ENCODE results near the gene CADM2.

Gene CADM2

DNA sequence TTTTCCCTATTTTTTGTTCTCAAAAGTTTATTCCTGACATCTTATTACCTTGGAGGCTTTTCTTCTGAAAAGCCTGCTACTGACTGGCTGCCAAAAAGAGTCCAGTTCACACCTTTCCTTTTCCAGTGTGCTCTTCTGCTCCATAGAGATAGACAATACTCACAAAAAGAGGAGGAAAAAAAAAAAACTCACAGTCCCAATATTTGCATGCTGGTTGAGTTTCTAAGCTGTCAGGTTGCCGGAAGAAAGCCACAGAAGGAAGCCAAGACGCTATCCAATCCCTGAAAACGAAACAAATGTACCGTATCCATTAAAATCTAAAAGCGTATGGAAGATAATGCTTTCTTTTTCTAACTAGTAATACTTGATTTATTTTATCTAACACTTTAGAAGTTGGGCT lies 299.5 kb downstream of the CADM2 start:
- H3K4me3 ChIP-seq (ENCODE audit: low read depth, low read length), result no peak overlapping the region
- no peak for DNase-seq (ENCODE audit: low read depth)
- TF ChIP-seq, protein P1, sequence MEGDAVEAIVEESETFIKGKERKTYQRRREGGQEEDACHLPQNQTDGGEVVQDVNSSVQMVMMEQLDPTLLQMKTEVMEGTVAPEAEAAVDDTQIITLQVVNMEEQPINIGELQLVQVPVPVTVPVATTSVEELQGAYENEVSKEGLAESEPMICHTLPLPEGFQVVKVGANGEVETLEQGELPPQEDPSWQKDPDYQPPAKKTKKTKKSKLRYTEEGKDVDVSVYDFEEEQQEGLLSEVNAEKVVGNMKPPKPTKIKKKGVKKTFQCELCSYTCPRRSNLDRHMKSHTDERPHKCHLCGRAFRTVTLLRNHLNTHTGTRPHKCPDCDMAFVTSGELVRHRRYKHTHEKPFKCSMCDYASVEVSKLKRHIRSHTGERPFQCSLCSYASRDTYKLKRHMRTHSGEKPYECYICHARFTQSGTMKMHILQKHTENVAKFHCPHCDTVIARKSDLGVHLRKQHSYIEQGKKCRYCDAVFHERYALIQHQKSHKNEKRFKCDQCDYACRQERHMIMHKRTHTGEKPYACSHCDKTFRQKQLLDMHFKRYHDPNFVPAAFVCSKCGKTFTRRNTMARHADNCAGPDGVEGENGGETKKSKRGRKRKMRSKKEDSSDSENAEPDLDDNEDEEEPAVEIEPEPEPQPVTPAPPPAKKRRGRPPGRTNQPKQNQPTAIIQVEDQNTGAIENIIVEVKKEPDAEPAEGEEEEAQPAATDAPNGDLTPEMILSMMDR (conservative IDR thresholded peaks at IDR 0.05; ENCODE audit: low read depth, low read length), result no peak

- H3K4me3 ChIP-seq (ENCODE audit: low read depth, low read length), result no peak overlapping the region
- no peak for DNase-seq (ENCODE audit: low read depth)
- TF ChIP-seq, protein P1 (conservative IDR thresholded peaks at IDR 0.05; ENCODE audit: low read depth, low read length), result no peak
Measured at GRCh38 chr3:85258819-85259218, 300.0 kb downstream of the CADM2 start.

GRCh38 chr3:85259748-85260147 lies 301.0 kb downstream of the CADM2 start:
- no peak overlapping the region for H3K4me3 ChIP-seq (ENCODE audit: low read depth, low read length)
- TF ChIP-seq, protein P1 (conservative IDR thresholded peaks at IDR 0.05; ENCODE audit: low read depth, low read length), result no peak
- DNase-seq (ENCODE audit: low read depth), result no peak

GRCh38 chr3:85264381-85264780 lies 305.6 kb downstream of the CADM2 start:
- no peak overlapping the region for H3K4me3 ChIP-seq (ENCODE audit: low read depth, low read length)
- TF ChIP-seq, protein P1 (conservative IDR thresholded peaks at IDR 0.05; ENCODE audit: low read depth, low read length), result no peak
- DNase-seq (ENCODE audit: low read depth), result no peak

DNA sequence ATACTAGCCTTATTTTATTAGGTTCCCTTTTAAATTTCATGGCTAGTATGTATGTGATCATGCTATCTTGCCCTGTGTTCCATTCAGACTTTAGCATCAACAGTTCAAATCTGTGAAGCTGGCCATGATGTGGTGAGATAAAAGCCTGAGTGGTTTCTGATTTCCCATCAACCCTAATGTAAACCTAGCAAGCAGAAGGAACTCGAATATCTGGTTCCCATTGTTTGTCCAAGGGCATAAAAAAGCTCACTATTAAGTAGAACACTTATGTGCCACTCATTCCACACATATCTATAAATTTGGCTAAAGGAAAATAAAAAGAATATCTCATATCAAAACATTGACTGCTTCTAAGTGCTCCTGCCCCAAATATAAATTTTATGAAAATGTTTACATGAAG lies 311.7 kb downstream of the CADM2 start:
- DNase-seq (ENCODE audit: low read depth), result no peak
- H3K4me3 ChIP-seq (ENCODE audit: low read depth, low read length), result no peak overlapping the region
- TF ChIP-seq, protein P1 (conservative IDR thresholded peaks at IDR 0.05; ENCODE audit: low read depth, low read length), result no peak

DNA sequence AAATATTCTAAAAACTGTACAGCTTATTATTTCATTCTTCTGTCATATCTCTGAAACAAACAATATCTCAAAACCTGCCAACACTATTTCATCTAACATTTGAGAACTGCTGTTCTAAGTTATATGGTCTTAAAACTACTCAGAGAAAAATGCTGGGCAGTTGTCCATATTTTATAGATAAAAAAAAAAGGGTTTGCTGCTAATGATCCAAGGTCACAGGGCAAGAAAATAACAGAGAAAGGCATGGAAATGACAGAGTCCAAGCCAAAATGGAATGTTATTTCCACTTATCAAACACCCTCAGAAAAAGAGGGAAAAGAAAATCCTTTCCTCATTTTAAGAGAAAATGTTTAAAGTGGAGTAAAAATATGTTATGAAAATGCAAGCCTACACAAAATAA lies 313.1 kb downstream of the CADM2 start:
- TF ChIP-seq, protein P1 (conservative IDR thresholded peaks at IDR 0.05; ENCODE audit: low read depth, low read length), result no peak
- DNase-seq (ENCODE audit: low read depth), result no peak
- H3K4me3 ChIP-seq (ENCODE audit: low read depth, low read length), result no peak overlapping the region

DNA sequence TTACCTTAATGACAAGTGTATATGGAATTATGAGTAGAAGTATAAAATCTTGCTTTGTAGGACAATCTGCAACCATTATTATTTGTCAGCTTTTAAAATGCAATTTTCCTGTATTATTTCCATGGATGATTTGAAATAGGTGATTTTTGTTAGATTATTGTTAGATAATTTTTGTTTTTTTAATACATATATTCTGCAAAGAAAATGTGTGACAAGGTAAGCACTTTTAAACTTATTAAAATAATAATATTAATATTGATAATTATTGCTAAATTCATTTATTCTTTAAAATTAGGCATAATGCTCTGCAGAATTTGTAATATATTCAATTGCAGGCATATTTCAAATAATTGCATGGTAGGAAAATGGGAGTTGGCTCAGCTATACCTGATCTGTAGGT lies 329.5 kb downstream of the CADM2 start:
- TF ChIP-seq, protein P1 (conservative IDR thresholded peaks at IDR 0.05; ENCODE audit: low read depth, low read length), result no peak
- no peak for DNase-seq (ENCODE audit: low read depth)
- H3K4me3 ChIP-seq (ENCODE audit: low read depth, low read length), result no peak overlapping the region

Measured in choroid plexus epithelial cell (primary cell).